ENCODE measurements around the gene PTH2R. TPM values are rescaled to one million over a fixed set of nuclear protein-coding genes. Genes with fewer than 3 reads are reported as not detected.

Gene PTH2R
- total RNA-seq, 1 donor from 2014 or later = not detected

- DNase-seq (ENCODE audit: low spot score) = no peak
- Mint-ChIP-seq H3K4me1 (ENCODE audit: unreplicated experiment) (no peaks in the 10 kb centered on the region), H3K27me3 (ENCODE audit: unreplicated experiment) (no peaks in the 10 kb centered on the region), H3K4me3 (ENCODE audit: unreplicated experiment) (no peak overlapping the region), H3K9me3 (ENCODE audit: unreplicated experiment) (no peaks in the 10 kb centered on the region), H3K36me3 (ENCODE audit: low read depth, unreplicated experiment) (no peaks in the 10 kb centered on the region), H3K27ac (ENCODE audit: unreplicated experiment) (no peak overlapping the region)
- no peak for TF ChIP-seq CTCF (IDR thresholded peaks at IDR 0.05; ENCODE audit: unreplicated experiment)
Observed at GRCh38 chr2:208451061-208451460, 44.5 kb downstream of the PTH2R start.

GRCh38 chr2:208454861-208455260 is 48.3 kb downstream of the PTH2R start:
- no peaks in the 10 kb centered on the region for H3K9me3 Mint-ChIP-seq (ENCODE audit: unreplicated experiment)
- H3K36me3 Mint-ChIP-seq (ENCODE audit: low read depth, unreplicated experiment) = no peaks in the 10 kb centered on the region
- DNase-seq (ENCODE audit: low spot score) = no peak
- TF ChIP-seq CTCF (IDR thresholded peaks at IDR 0.05; ENCODE audit: unreplicated experiment) = no peak
- H3K4me1 Mint-ChIP-seq (ENCODE audit: unreplicated experiment) = no peaks in the 10 kb centered on the region
- H3K4me3 Mint-ChIP-seq (ENCODE audit: unreplicated experiment) = no peak overlapping the region
- H3K27ac Mint-ChIP-seq (ENCODE audit: unreplicated experiment) = no peak overlapping the region
- no peaks in the 10 kb centered on the region for H3K27me3 Mint-ChIP-seq (ENCODE audit: unreplicated experiment)

- no peak for TF ChIP-seq CTCF (IDR thresholded peaks at IDR 0.05; ENCODE audit: unreplicated experiment)
- no peaks in the 10 kb centered on the region for H3K4me1 Mint-ChIP-seq (ENCODE audit: unreplicated experiment)
- no peaks in the 10 kb centered on the region for H3K36me3 Mint-ChIP-seq (ENCODE audit: low read depth, unreplicated experiment)
- no peaks in the 10 kb centered on the region for H3K9me3 Mint-ChIP-seq (ENCODE audit: unreplicated experiment)
- DNase-seq (ENCODE audit: low spot score) = no peak
- H3K4me3 Mint-ChIP-seq (ENCODE audit: unreplicated experiment) = no peak overlapping the region
- no peak overlapping the region for H3K27ac Mint-ChIP-seq (ENCODE audit: unreplicated experiment)
- H3K27me3 Mint-ChIP-seq (ENCODE audit: unreplicated experiment) = peaks cover 2% of the 10 kb centered on the region
Observed at GRCh38 chr2:208463721-208464120, 57.1 kb downstream of the PTH2R start.

GRCh38 chr2:208464205-208464604 is 57.6 kb downstream of the PTH2R start:
- H3K4me1 Mint-ChIP-seq (ENCODE audit: unreplicated experiment) = no peaks in the 10 kb centered on the region
- H3K36me3 Mint-ChIP-seq (ENCODE audit: low read depth, unreplicated experiment) = no peaks in the 10 kb centered on the region
- no peaks in the 10 kb centered on the region for H3K9me3 Mint-ChIP-seq (ENCODE audit: unreplicated experiment)
- H3K27me3 Mint-ChIP-seq (ENCODE audit: unreplicated experiment) = peaks cover 2% of the 10 kb centered on the region
- H3K27ac Mint-ChIP-seq (ENCODE audit: unreplicated experiment) = no peak overlapping the region
- H3K4me3 Mint-ChIP-seq (ENCODE audit: unreplicated experiment) = no peak overlapping the region
- DNase-seq (ENCODE audit: low spot score) = no peak
- TF ChIP-seq CTCF (IDR thresholded peaks at IDR 0.05; ENCODE audit: unreplicated experiment) = no peak

- H3K4me1 Mint-ChIP-seq (ENCODE audit: unreplicated experiment) = no peaks in the 10 kb centered on the region
- peaks cover 2% of the 10 kb centered on the region for H3K27me3 Mint-ChIP-seq (ENCODE audit: unreplicated experiment)
- peaks cover 7% of the 10 kb centered on the region for H3K36me3 Mint-ChIP-seq (ENCODE audit: low read depth, unreplicated experiment)
- peak; percentile 62 for DNase-seq (ENCODE audit: low spot score)
- TF ChIP-seq CTCF (IDR thresholded peaks at IDR 0.05; ENCODE audit: unreplicated experiment) = peak; percentile 81
- no peak overlapping the region for H3K4me3 Mint-ChIP-seq (ENCODE audit: unreplicated experiment)
- no peaks in the 10 kb centered on the region for H3K9me3 Mint-ChIP-seq (ENCODE audit: unreplicated experiment)
- H3K27ac Mint-ChIP-seq (ENCODE audit: unreplicated experiment) = no peak overlapping the region
Observed at GRCh38 chr2:208466151-208466919, 59.7 kb downstream of the PTH2R start.

Measured in endothelial cell (in vitro differentiated cells).